ENCODE results near the gene DHRS1.

DNA sequence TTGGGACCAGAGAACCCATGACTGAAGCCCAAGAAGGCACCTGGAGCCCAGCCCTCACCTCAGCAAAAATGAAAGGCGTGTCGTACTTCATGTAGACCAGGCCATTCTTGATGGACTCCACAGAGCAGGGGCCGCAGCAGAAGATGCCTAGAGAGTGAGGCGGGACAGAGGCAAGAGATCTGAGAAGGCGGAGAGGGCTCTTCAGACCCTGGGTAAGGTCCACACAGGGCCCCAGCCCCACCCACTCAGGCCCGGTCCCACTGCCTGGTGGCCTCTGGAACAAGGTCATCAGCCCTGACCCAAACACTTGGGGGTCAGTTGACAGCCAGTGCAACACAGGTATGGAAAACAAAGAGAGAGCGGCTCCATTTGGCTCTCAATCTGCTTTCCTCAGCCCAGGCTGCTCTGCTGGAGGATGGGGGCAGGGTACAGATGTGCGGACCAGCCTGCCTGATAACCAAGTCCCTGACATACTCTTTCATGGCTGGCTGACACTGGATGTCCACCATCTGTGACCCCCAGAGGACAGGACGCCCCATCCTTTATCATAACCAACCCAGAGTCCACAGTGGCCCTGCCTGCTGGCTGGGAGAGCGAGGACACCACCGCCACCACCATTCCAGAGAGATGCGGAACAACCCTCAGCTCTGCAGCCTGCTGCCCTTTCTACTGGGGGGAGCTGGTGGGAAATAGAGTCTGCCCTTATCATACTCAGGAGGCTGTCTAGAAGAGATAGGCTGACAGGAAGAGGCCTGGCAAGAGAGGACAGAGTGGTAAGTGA is 43.5 kb downstream of the DHRS1 start:
- TF ChIP-seq, protein P1, sequence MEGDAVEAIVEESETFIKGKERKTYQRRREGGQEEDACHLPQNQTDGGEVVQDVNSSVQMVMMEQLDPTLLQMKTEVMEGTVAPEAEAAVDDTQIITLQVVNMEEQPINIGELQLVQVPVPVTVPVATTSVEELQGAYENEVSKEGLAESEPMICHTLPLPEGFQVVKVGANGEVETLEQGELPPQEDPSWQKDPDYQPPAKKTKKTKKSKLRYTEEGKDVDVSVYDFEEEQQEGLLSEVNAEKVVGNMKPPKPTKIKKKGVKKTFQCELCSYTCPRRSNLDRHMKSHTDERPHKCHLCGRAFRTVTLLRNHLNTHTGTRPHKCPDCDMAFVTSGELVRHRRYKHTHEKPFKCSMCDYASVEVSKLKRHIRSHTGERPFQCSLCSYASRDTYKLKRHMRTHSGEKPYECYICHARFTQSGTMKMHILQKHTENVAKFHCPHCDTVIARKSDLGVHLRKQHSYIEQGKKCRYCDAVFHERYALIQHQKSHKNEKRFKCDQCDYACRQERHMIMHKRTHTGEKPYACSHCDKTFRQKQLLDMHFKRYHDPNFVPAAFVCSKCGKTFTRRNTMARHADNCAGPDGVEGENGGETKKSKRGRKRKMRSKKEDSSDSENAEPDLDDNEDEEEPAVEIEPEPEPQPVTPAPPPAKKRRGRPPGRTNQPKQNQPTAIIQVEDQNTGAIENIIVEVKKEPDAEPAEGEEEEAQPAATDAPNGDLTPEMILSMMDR (IDR thresholded peaks at IDR 0.05): no peak
- TF ChIP-seq POLR2A (IDR thresholded peaks at IDR 0.05): no peak

Measured in testis (tissue), 2 donors.